Endodermal cell (in vitro differentiated cells): Measurements from ENCODE around the gene NOX5. TPM values are rescaled to one million over a fixed set of nuclear protein-coding genes. Genes with fewer than 3 reads are reported as not detected.

ENCODE experiments used
- DNase-seq: peaks from one replicate; pipeline ENCODE4 v3.0.0-alpha.2; 2017
- H3K27ac ChIP-seq: 2 replicates; pipeline ENCODE4 v1.5.1; 2013; ENCODE audit warnings: mild to moderate bottlenecking, low read depth, low read length, moderate library complexity
- H3K27me3 ChIP-seq: 2 replicates; pipeline ENCODE4 v1.6.1; 2013; ENCODE audit warnings: mild to moderate bottlenecking, low read length, moderate library complexity; ENCODE audit not compliant: insufficient read depth, control insufficient read depth, poor library complexity, severe bottlenecking
- H3K36me3 ChIP-seq: 2 replicates; pipeline ENCODE4 v1.7.0; 2013; ENCODE audit warnings: mild to moderate bottlenecking, low read length, moderate library complexity; ENCODE audit not compliant: control insufficient read depth, insufficient read depth
- H3K4me1 ChIP-seq: one replicate; pipeline ENCODE4 v1.7.0; 2013; ENCODE audit warnings: low read length; ENCODE audit not compliant: control insufficient read depth, insufficient read depth
- H3K4me3 ChIP-seq: 2 replicates; pipeline ENCODE4 v1.5.1; 2013; ENCODE audit warnings: mild to moderate bottlenecking, low read length, moderate library complexity
- H3K9ac ChIP-seq: 2 replicates; pipeline ENCODE4 v1.6.1; 2013; ENCODE audit warnings: mild to moderate bottlenecking, low read length, moderate library complexity; ENCODE audit not compliant: poor library complexity, severe bottlenecking; ENCODE audit errors: extremely low read depth
- H3K9me3 ChIP-seq: 2 replicates; pipeline ENCODE4 v1.6.1; 2013; ENCODE audit warnings: mild to moderate bottlenecking, low read length, moderate library complexity; ENCODE audit not compliant: control insufficient read depth
- H3K27ac Mint-ChIP-seq: 2 replicates; pipeline ENCODE4 v1.8.0; 2020; ENCODE audit warnings: mixed read lengths
- H3K27me3 Mint-ChIP-seq: 2 replicates; pipeline ENCODE4 v1.8.0; 2021; ENCODE audit warnings: mild to moderate bottlenecking, mixed read lengths; ENCODE audit not compliant: insufficient read depth
- H3K36me3 Mint-ChIP-seq: 2 replicates; pipeline ENCODE4 v1.8.0; 2020; ENCODE audit warnings: low read depth, mixed read lengths
- H3K4me1 Mint-ChIP-seq: 2 replicates; pipeline ENCODE4 v1.8.0; 2020; ENCODE audit warnings: mixed read lengths
- H3K4me3 Mint-ChIP-seq: 2 replicates; pipeline ENCODE4 v1.8.0; 2020; ENCODE audit warnings: mild to moderate bottlenecking, moderate library complexity, mixed read lengths
- H3K9me3 Mint-ChIP-seq: 2 replicates; pipeline ENCODE4 v1.8.0; 2020; ENCODE audit warnings: mild to moderate bottlenecking, mixed read lengths
- WGBS, 2 experiments: methylation state at CpG; one replicate each; pipeline versions ENCODE4 v1.1.5 to v1.1.7; 2013; ENCODE audit warnings: missing lambda C conversion rate in 2 of 2, mixed read lengths in 1 of 2; ENCODE audit not compliant: insufficient coverage in 1 of 2, insufficient read length in 1 of 2; 5-methylcytosine and 5-hydroxymethylcytosine counted together
- total RNA-seq, 2 donors: library from RNA; stranded (reverse); fragmentation: NEBNext Ultra II Directional in 1 of 2; extraction: Animal tissue kit (Norgen Biotek cat#: 25700) in 1 of 2; gene quantifications; 2 replicates in 1 of 2; 3 replicates in 1 of 2; pipeline ENCODE4 v1.2.1, GENCODE V29; 2021
- TF ChIP-seq, protein P1 (sequence below): fragments of 200-600 bp; sonication (generic); conservative IDR thresholded peaks from 2 replicates; pipeline ENCODE4 v1.5.0; 2021; ENCODE audit warnings: antibody characterized with exemption, mild to moderate bottlenecking

The NOX5 gene
- total RNA-seq, 2 donors from 2014 or later = not detected

DNA sequence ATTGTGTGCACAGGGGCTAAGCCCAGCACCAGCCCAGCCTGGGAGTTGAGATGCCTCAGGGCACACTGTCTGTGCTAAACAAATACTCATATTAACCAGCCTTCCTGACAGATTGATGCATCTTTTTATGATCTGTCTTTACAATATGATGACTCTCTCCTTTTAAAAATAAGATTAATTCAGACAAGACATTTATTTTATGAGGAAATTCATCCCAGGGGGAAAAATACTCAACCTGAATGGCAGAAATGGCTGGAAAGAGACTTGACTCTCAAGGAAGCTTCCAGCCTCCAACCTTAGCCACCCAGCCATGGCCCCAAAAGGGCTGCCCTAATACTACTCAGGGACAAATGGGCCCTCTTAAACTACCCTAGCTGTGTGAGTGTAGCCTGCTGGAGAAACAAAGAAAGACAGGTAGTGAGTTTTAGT, 46.9 kb downstream of the NOX5 start:
- Mint-ChIP-seq H3K27ac (no peak overlapping the region), H3K27me3 (peaks cover 22% of the 10 kb centered on the region), H3K9me3 (no peaks in the 10 kb centered on the region), H3K4me1 (peaks cover 34% of the 10 kb centered on the region), H3K4me3 (no peak overlapping the region), H3K36me3 (no peaks in the 10 kb centered on the region)
- Histone ChIP-seq H3K9me3 (no peaks in the 10 kb centered on the region), H3K4me3 (no peak overlapping the region), H3K9ac (no peak overlapping the region), H3K36me3 (no peaks in the 10 kb centered on the region), H3K4me1 (peaks cover 3% of the 10 kb centered on the region), H3K27ac (no peak overlapping the region), H3K27me3 (peaks cover 19% of the 10 kb centered on the region)
- TF ChIP-seq, protein P1, sequence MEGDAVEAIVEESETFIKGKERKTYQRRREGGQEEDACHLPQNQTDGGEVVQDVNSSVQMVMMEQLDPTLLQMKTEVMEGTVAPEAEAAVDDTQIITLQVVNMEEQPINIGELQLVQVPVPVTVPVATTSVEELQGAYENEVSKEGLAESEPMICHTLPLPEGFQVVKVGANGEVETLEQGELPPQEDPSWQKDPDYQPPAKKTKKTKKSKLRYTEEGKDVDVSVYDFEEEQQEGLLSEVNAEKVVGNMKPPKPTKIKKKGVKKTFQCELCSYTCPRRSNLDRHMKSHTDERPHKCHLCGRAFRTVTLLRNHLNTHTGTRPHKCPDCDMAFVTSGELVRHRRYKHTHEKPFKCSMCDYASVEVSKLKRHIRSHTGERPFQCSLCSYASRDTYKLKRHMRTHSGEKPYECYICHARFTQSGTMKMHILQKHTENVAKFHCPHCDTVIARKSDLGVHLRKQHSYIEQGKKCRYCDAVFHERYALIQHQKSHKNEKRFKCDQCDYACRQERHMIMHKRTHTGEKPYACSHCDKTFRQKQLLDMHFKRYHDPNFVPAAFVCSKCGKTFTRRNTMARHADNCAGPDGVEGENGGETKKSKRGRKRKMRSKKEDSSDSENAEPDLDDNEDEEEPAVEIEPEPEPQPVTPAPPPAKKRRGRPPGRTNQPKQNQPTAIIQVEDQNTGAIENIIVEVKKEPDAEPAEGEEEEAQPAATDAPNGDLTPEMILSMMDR = peak; percentile 60
- no peak for DNase-seq

DNA sequence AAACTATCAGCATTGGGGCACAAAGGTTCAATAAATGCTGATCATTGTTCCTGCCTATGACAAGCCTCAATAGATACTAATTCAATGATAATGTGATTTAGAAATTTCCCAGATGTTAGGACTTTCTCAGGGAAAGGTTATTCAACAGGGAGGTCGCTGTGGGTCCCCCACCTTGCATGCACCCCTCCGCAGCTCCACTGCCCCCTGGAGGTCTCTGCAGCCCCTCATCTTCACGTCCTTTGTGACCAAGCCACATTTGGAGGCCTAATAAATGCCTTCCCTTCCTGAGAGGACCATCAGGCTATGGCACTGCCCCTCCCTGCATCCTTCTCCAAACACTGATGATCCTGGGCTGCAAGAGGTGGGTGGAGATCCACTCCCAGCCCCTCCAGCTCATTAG, 50.2 kb downstream of the NOX5 start:
- TF ChIP-seq, protein P1 = peak; percentile 60
- peaks cover 5% of the 10 kb centered on the region for H3K27me3 Mint-ChIP-seq
- H3K4me3 ChIP-seq = no peak overlapping the region
- WGBS, 2 experiments = 63 to 84% methylated on average over 3 of the region's 3 CpGs
- H3K9me3 ChIP-seq = peaks cover 12% of the 10 kb centered on the region
- H3K4me1 ChIP-seq = peaks cover 3% of the 10 kb centered on the region
- no peak overlapping the region for H3K27ac Mint-ChIP-seq
- no peak overlapping the region for H3K27ac ChIP-seq
- no peaks in the 10 kb centered on the region for H3K27me3 ChIP-seq
- H3K9ac ChIP-seq = no peak overlapping the region
- peaks cover 30% of the 10 kb centered on the region for H3K4me1 Mint-ChIP-seq
- no peak overlapping the region for H3K4me3 Mint-ChIP-seq
- DNase-seq = no peak
- no peaks in the 10 kb centered on the region for H3K36me3 ChIP-seq
- H3K9me3 Mint-ChIP-seq = peaks cover 11% of the 10 kb centered on the region
- no peaks in the 10 kb centered on the region for H3K36me3 Mint-ChIP-seq

DNA sequence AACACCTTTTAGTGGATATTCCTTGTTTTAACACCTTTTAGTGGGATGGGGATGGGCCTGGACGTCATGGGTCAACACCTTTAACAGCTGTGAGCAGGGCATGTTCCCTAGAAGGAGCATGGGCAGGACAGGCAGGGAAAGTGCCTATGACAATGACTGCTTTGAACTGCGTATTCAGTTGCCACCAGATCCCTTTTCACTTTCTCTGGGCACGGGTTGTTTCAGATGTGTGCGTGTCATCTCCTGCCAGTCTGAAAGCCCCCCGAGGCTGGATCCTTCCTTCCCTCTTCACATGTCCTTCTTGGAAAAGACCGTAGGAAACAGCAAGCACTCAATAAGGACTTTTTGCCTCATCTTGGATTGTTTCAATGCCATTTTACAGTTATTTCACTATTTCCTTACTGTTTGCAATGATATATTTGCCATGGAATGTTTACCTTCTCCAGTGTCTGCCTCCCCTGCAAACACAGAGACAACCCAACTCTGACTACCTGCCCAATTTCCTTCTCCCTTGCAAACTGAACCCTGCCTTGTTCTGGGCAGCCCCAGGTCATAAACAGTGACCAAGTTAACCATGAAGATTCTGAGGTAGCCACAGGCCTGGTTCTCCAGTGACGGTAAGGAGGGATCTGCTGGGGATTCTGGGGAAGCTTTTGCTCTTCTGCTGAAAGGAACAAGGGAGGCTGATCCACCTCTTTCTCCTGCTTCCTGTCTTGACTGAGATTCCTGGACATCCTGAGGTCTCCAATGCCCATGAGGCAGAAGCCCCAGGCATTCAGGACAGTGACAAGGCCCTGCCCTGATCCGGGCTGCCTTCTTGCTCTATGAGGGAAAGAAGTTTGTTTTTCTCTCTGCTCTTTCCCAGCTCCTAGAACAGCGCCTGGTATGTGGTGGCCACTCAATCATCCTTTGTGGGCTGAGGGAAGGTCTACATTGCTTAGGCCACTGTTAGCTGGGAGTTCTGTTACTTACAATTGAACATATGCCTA, 51.8 kb downstream of the NOX5 start:
- Mint-ChIP-seq H3K4me1 (peaks cover 17% of the 10 kb centered on the region), H3K4me3 (no peak overlapping the region), H3K9me3 (peaks cover 26% of the 10 kb centered on the region), H3K36me3 (no peaks in the 10 kb centered on the region), H3K27me3 (peaks cover 13% of the 10 kb centered on the region), H3K27ac (no peak overlapping the region)
- TF ChIP-seq, protein P1 = no peak
- Histone ChIP-seq H3K4me1 (no peaks in the 10 kb centered on the region), H3K36me3 (no peaks in the 10 kb centered on the region), H3K27ac (no peak overlapping the region), H3K9me3 (peaks cover 17% of the 10 kb centered on the region), H3K27me3 (no peaks in the 10 kb centered on the region), H3K9ac (no peak overlapping the region), H3K4me3 (no peak overlapping the region)
- no peak for DNase-seq
- 88 to 95% methylated on average over 6 to 9 of the region's 9 CpGs for WGBS, 2 experiments
